HepG2 (cell line): ENCODE results near the gene KLHDC8B. TPM values are rescaled to one million over a fixed set of nuclear protein-coding genes. Genes with fewer than 3 reads are reported as not detected.
A peak's percentile ranks its signal among the peaks of the same experiment; 100 is the strongest.

Source experiments
- CEBPG ChIP-seq: IDR thresholded peaks from 2 replicates; pipeline ENCODE4 v1.6.1; 2016
- KDM1A ChIP-seq: IDR thresholded peaks from 2 replicates; pipeline ENCODE4 v1.6.1; 2016; ENCODE audit warnings: missing compliant biosample characterization
- LBX2 ChIP-seq: sonication (generic); formaldehyde crosslinking; IDR thresholded peaks from 2 replicates; pipeline ENCODE4 v1.5.0; 2020; ENCODE audit warnings: missing genetic modification reagents, mild to moderate bottlenecking, borderline replicate concordance
- PBX3 ChIP-seq: sonication (generic); formaldehyde crosslinking; IDR thresholded peaks from 2 replicates; pipeline ENCODE4 v1.8.1; 2023; ENCODE audit warnings: missing genetic modification reagents, inconsistent platforms, borderline replicate concordance
- PLSCR1 ChIP-seq: sonication (generic); formaldehyde crosslinking; IDR thresholded peaks from 2 replicates; pipeline ENCODE4 v1.5.0; 2020; ENCODE audit warnings: missing genetic modification reagents, mild to moderate bottlenecking, borderline replicate concordance
- TERF1 ChIP-seq: sonication (generic); formaldehyde crosslinking; IDR thresholded peaks from 2 replicates; pipeline ENCODE4 v1.8.0; 2022; ENCODE audit warnings: mild to moderate bottlenecking, missing genetic modification reagents, moderate library complexity
- TFDP2 ChIP-seq: sonication (generic); formaldehyde crosslinking; IDR thresholded peaks from 2 replicates; pipeline ENCODE4 v1.4.0; 2020; ENCODE audit warnings: missing genetic modification reagents
- ZBTB14 ChIP-seq: sonication (generic); formaldehyde crosslinking; IDR thresholded peaks from 2 replicates; pipeline ENCODE4 v1.4.0; 2020; ENCODE audit warnings: missing genetic modification reagents
- ZEB1 ChIP-seq: IDR thresholded peaks from 2 replicates; pipeline ENCODE4 v1.6.1; 2012; ENCODE audit warnings: mild to moderate bottlenecking, low read depth, inconsistent platforms; ENCODE audit not compliant: insufficient replicate concordance
- ZNF468 ChIP-seq: sonication (generic); formaldehyde crosslinking; IDR thresholded peaks from 2 replicates; pipeline ENCODE4 v1.8.0; 2022; ENCODE audit warnings: mild to moderate bottlenecking, moderate library complexity, missing genetic modification reagents
- ZNF646 ChIP-seq: sonication (generic); formaldehyde crosslinking; IDR thresholded peaks from 2 replicates; pipeline ENCODE4 v1.9.0; 2021; ENCODE audit warnings: mild to moderate bottlenecking, missing genetic modification reagents
- ZNF777 ChIP-seq: sonication (generic); formaldehyde crosslinking; IDR thresholded peaks from 2 replicates; pipeline ENCODE4 v1.4.0; 2020; ENCODE audit warnings: missing genetic modification reagents
- polyA plus RNA-seq, 8 experiments: library from polyadenylated mRNA; depleted of rRNA in 3 of 8; stranded (reverse) in 7 of 8; unstranded in 1 of 8; fragments of >200 nt; fragmentation: Illumina TruSeq in 4 of 8; extraction: Trizol in 4 of 8; gene quantifications; 2 replicates each; pipeline versions ENCODE4 v1.2.1 to v1.2.3, GENCODE V29; 2011 to 2016; ENCODE audit warnings: low read depth in 4 of 8, missing spikeins in 1 of 8, mixed read lengths in 1 of 8; ENCODE audit not compliant: insufficient read depth in 1 of 8
- total RNA-seq, 5 experiments: library from RNA; depleted of rRNA; stranded (reverse); fragments of >200 nt; fragmentation: Illumina TruSeq; extraction: Trizol; gene quantifications; 2 replicates each; pipeline ENCODE4 v1.2.3, GENCODE V29; 2016; ENCODE audit warnings: low read depth in 1 of 5

KLHDC8B gene
- total and polyA plus RNA-seq, 2 of the 13 experiments (the other 11 are each of a cell fraction or from before 2014, with no cell fraction given), result 17.2 to 17.8 TPM

GRCh38 chr3:49165771-49166751 lies 5.3 kb upstream of the KLHDC8B start, which contains the start of gene CCDC71 (continued):
- TF ChIP-seq ZBTB14 (no peak), TERF1 (no peak), ZNF646 (no peak), CEBPG (CRISPR knock-in tag) (no peak), ZNF468 (CRISPR knock-in tag) (0 out of 2 replicates have a peak, but pooled peaks have one; percentile 62), PBX3 (CRISPR knock-in tag) (no peak), LBX2 (CRISPR knock-in tag) (no peak), ZEB1 (no peak), TFDP2 (CRISPR knock-in tag) (peak; percentile 39; the same call in 1 of the 2 replicates), KDM1A (peak; percentile 58; the same call in 1 of the 2 replicates), ZNF777 (CRISPR knock-in tag) (no peak), PLSCR1 (no peak)
